ENCODE measurements around the gene GNAI3. TPM values are rescaled to one million over a fixed set of nuclear protein-coding genes. Genes with fewer than 3 reads are reported as not detected.

GNAI3 gene
- total and polyA plus RNA-seq, 2 of the 8 experiments (the other 6 are each of a cell fraction or from before 2014, with no cell fraction given) = 4.0 to 9.8 TPM

- TF ChIP-seq CHD7 (IDR thresholded peaks at IDR 0.05; ENCODE audit: insufficient replicate concordance, low read length) = no peak
- no peak for TF ChIP-seq BRCA1 (IDR thresholded peaks at IDR 0.05; ENCODE audit: low read depth, low read length)
- TF ChIP-seq CTBP2 (IDR thresholded peaks at IDR 0.05; ENCODE audit: borderline replicate concordance, insufficient read depth, insufficient read length, low read length) = no peak
- TF ChIP-seq USF2 (IDR thresholded peaks at IDR 0.05; ENCODE audit: low read length) = no peak
- no peak for TF ChIP-seq RXRA (IDR thresholded peaks at IDR 0.05; ENCODE audit: insufficient read depth, low read depth, low read length)
- TF ChIP-seq EZH2 (IDR thresholded peaks at IDR 0.05; ENCODE audit: low read depth, low read length, severe bottlenecking) = no peak
- TF ChIP-seq HDAC6 (IDR thresholded peaks at IDR 0.05; ENCODE audit: low read depth, low read length) = no peak
- TF ChIP-seq JUN (IDR thresholded peaks at IDR 0.05; ENCODE audit: low read depth, low read length) = no peak
- no peak for TF ChIP-seq POU5F1 (IDR thresholded peaks at IDR 0.05; ENCODE audit: low read depth, low read length)
- no peak for TF ChIP-seq MAFK (IDR thresholded peaks at IDR 0.05; ENCODE audit: low read depth, low read length)
- TF ChIP-seq CHD1 (IDR thresholded peaks at IDR 0.05; ENCODE audit: low read depth, low read length) = no peak
Observed at GRCh38 chr1:109664671-109665070, 116.3 kb downstream of the GNAI3 start (continued).

Data from H1 (cell line).